GM19452 (cell line): ENCODE data around the gene GLT8D2.

Experiments
- ATAC-seq: cut with Tn5 transposase; IDR thresholded peaks from one replicate; pipeline ENCODE4 v1.9.1; 2021; ENCODE audit not compliant: unreplicated experiment

GLT8D2 gene, protein sequence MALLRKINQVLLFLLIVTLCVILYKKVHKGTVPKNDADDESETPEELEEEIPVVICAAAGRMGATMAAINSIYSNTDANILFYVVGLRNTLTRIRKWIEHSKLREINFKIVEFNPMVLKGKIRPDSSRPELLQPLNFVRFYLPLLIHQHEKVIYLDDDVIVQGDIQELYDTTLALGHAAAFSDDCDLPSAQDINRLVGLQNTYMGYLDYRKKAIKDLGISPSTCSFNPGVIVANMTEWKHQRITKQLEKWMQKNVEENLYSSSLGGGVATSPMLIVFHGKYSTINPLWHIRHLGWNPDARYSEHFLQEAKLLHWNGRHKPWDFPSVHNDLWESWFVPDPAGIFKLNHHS

DNA sequence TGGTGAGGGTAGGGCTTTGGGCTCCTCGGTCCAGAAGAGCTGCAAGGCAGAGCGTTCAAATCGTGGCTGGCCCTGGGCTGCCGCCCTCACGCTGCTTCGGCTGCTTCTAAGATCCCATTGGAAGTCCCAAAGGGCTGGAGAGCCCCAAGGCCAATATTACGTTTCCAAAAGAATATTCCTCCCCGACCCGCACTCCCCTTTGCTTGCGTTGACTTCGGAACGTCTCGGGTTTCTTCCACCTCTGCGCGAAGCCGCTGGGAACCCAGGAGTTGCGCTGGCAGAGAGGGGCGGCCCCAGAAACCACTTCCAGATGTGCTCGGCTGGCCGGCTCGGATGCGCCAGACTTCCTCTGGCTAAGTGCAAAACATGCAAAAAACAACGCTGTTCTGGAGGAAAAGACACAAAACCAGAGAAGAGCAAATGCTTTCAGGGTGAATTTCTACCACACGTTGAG is at the start of gene GLT8D2:
GLT8D2 (minus strand) TSS at position 285 of the 454 bp plus-strand sequence. CDS start 30,539 bp downstream, outside the sequence.
- ATAC-seq = no peak

DNA sequence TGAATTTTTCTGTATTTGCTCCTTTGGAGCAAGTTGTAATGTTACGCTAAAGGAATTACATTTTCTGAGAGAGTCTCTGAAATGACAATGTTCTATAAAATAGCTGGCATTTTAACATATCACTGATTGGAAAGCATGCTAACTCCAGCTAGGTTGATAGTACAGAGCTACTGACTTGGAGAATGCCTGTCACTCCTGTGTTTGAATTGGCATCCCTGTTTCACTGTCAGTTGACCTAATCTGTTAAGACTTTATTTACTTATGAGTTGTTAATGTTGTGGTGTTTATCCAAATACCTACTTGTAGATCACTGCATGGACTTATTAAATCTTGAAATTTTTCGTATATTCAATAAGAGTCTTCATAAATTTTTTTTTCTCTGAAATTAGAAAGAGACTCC is 48.0 kb upstream of the GLT8D2 start:
- ATAC-seq = no peak

DNA sequence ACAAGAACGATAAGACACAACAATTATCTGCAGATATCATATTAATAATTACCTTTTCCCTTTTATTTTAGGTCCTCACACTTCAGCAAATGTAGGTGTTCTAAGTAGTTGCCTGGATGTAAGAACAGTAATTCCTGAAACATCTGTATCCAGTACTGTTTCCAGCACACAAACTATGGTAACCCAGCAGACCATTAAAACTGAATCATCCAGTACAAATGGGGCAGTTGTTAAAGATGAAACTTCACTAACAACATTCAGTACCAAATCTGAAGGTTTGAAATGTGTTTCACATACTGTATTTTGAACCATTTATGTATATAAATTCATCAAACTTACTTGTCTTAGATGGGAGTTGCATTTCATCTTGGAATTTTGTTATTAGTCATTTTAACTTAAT is 45.3 kb upstream of the GLT8D2 start:
- no peak for ATAC-seq

DNA sequence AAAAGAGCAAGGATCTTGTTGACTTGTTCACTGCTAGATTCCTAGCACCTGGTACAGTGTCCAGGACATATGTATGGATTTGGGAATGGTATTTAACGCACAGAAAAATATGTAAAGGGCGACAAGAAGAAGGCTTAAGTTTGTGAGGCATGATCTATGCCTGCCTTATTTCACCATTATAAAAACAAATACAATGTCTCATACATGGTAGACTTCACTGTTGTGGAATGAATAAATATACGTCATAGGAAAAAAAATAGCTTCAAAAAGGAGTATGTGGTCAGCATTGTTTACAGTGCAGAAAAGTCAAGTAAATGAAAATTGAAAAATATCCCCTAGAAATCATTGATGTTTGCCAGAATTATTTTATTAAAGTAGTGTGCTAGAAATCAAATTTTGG is 44.3 kb upstream of the GLT8D2 start:
- no peak for ATAC-seq

DNA sequence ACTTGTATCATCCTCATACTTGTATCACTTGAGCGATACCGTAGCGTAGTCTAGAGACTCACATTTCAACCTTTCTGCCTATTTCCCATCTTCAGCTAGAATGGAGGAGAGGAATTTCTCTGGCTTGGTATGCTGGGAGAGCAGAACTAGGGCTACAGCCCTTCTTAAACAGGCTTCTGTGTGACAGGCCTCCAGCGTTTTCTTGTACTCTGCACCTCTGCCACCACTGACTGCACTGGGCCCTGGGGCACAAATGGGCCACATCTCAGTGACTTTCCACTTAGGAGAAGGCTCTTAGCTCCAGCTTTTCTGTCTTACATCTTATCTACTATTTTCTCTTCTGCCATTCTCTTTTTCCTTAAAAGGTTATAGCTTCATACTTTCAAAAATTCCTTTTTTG is 41.1 kb upstream of the GLT8D2 start:
- ATAC-seq = no peak

DNA sequence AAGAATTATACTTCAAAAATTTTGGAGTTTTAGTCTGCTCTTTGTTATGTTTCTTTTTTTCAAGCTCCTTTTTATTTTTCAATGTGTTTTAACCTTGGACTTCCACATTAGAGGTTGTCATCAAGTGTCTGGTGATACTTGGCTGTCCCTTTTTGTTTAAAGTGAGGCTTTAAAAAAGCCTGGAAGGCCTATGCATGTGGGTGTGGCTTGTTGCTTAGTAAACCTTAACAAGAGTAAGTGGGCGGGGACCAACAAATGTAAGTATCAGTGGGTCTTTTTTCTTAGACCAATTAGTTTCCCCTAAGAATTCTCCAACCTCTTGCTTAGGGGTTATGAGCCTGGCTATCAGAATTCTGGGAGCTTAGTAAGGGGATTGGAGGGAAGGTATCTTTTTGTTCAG is 40.7 kb upstream of the GLT8D2 start:
- no peak for ATAC-seq

DNA sequence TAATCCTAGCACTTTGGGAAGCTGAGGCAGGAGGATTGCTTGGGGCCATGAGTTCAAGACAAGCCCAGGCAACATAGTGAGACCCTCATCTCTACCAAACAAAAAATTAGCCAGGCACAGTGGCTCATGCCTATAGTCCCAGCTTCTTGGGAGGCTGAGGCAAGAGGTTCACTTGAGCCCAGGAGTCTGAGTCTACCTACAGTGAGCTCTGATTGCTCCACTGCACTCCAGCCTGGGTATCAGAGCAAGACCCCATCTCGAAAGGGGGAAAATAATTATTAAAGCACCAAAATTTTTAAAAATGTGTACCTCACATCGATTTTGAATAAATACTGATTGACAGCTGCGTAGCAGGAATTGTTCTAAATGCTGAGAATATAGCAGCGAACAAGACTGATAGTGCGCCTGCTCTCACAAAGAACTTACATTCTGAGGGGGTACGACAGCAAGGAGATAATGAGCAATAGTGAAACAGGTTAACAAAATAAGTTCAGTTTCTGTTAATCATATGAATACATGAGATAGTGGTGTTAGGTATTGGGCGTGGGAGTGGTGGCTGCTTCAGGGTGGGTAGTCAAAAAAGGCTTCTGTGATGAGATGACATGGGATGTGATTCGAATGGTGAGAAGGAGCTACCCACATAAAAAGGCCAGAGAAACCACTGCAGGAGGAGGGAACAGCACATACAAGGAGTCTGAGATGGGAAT is 33.9 kb upstream of the GLT8D2 start:
- ATAC-seq = no peak

DNA sequence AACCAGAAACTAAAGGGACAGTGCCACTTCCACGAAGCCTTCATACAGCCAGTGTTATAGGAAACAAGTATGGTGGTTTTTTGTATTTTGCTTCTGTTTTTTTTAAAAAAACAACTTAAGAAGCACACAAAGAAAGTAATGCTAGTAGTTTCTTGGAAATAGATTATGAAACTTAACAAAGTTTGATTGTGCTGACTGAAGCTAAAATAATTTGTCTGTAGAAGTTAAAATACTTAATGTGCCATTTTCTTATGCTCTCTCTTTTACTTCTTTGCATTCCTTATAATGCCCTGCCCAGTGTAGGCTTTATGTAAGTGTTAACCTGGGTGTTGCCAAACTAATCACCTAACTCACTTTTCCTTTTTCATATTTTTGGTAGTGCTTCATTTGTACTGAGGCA is 30.8 kb upstream of the GLT8D2 start:
- no peak for ATAC-seq

DNA sequence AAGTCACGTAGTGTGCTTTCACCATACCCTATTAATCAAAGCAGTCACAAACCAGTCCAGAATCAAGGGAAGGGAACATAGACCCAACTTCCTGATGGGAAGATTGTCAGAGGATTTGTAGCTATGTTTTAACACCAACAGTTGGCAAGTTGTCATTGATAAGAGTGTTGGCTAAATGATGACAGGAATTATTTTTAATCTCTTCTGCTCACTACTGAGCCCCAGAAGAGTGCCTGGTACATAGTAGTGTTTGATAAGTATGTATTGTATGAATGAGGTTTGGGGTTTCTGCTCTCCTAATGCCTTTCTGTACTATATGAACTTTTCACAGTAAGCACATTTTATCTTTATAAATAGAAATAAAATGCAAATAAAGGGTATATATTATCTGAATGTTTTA is 29.0 kb upstream of the GLT8D2 start:
- no peak for ATAC-seq

DNA sequence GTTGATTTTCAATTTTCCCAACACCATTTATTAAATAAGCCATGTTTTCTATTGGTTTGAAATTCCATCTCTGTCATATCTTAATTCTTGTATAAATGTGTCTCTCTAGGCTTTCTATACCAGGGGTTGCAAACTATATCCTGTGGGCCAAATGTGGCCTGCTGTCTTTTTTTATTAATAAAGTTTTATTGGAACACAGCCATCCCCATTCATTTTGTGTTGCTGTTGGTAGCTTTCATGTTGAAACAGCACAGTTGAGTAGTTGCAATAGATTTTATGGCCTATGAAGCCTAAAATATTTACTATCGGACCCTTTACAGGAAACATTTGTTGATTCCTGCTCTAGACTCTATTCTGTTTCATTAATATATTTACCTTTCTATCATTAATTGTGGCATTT is 23.7 kb upstream of the GLT8D2 start:
- ATAC-seq = no peak

DNA sequence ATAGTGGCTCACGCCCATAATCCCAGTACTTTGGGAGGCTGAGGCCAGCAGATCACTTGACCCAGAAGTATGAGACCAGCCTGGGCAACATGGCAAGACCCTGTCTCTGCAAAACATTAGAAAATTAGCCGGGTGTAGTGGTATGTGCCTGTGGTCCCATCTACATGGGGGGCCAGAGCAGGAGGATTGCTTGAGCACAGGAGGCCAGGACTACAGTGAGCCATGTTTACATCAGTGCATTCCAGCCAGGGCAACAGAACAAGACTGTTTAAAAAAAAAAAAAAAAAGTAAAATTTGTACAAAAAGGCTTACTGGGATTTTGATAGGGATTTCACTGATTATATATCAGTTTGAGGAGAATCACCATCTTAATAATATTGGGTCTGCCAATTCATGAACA is 22.1 kb upstream of the GLT8D2 start:
- no peak for ATAC-seq

DNA sequence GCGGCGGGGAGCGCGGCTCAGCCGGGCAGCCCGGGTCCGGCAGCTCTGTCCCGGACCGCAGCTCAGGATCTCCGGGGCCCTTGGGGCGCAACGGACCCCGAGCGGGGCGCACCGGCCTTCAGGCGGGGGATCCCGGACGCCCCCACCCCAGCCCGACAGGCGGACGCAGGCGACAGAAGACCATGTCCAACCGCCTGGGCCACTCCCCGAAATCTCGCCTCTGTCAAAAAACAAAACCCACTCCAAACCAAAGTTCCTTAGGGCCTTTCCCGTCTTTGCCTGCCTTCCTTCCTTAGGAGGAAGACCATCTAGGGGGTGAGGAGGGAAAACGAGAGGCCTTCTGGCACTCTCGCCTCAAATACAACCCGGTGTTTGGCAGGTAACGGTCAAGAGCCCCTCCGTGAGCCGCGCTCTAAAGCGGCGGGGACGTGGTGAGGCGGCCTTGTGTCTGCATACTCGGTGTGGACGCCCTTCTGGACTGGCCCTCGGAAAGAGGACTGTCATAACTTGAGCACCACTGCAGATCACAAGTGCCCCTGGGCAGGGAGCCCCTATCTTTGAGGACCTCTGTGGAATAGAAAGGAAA is 14.9 kb upstream of the GLT8D2 start:
- ATAC-seq = peak; percentile 18

DNA sequence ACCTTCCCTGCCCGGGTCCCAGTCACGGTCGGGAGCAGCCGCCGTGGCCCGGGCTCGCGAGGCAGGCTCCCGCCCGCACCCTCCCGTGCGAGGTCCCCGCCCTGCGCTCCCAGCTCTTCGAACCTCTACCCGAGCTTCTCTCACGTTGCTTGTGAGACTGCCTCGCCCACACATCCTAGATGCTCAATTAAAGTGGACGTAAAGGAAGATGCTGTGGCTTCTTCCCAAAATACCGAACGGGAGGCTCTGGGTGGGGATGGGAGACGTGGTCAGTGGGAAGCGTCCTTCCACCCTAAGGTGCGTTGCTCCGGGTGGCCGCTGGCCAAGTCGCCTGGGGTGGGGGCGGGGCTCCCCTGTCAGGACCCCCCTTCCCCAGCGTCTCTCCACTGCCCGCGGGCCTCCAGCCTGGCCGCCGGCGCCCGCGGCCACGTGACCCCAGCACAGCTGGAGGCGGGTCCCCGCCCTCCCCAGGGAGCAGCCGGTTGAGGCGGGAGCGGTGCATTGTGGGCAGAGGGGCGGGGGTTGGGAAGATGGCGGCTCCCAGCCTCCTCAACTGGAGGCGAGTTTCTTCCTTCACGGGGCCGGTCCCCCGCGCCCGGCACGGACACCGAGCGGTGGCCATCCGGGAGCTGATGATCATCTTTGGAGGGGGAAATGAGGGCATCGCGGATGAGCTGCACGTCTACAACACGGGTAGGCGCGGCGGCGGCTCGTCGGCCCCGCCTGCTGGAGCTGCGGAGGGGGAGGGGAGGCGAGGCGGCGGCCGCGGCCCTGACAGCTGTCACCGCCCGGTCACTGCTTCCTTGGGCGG is 14.2 kb upstream of the GLT8D2 start, which contains the start of gene HCFC2:
HCFC2 (plus strand) TSS at position 501 of the 811 bp plus-strand sequence; CDS start at position 531, 30 bp downstream.
- ATAC-seq = peak; percentile 88

DNA sequence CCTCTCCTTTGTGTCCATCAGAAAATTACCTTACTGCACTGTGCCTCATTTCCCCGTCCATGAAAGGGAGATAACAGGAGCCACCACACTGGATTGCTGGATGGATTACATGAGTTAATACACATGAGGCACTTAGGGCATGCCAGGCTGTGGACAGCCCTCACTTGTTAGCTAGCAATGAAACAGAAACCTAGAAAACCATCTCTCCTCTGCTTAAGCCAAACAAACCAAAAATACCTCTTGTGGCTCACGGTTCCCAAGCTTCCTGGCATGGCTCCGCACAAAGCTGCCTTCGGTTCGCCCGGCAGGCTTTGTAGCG is 13.7 kb upstream of the GLT8D2 start:
- ATAC-seq = peak; percentile 32

DNA sequence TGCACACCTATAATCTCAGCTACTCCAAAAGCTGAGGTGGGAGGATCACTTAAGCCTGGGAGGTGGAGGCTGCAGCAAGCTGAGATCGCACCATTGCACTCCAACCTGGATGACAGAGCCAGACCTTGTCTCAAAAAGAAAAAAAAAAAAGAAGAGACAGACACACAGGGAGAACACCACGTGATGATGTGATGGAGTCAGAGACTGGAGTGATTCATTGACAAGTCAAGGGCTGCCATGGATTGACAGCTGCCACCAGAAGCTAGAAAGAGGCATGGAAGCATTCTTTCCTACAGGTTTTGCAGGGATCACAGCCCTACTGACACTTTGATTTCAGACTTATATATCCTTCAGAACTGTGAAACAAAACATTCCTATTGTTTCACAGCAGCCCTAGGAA is 10.8 kb upstream of the GLT8D2 start:
- ATAC-seq = no peak

DNA sequence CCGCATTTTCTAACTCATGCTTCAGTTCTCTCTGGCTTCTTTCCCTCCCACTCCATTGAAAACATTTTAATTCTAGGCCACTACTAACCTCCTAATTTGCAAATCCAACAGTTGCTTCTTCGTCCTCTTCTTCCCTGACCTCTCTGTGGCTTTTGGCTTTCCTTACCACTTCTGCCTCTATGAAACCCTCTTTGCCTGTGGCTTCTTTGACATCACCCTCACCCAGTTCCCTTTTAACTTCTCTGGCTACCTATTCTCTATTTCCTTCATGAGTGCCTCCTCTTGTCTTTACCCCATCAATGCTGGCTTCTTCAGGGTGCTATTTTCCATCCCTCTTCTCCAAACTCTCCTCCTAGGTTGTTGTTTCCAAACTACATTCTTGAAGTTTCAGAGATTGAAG is 10.0 kb upstream of the GLT8D2 start:
- no peak for ATAC-seq

DNA sequence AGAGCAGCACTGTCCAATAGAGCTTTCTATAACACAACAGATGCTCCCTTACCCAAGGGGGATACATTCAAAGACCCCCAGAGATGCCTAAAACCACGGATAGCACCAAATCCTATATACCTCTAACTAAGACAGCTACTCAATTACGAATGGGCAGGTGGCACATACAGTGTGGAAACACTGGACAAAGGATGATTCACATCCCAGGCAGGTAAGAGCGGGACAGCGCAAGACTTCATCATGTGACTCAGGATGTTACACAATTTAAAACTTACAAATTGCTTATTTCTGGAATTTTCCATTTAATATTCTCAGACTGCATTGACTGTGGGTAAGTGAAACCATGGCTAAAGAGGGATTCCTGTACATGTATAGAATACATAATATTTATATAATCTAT is 8.8 kb upstream of the GLT8D2 start:
- ATAC-seq = no peak

DNA sequence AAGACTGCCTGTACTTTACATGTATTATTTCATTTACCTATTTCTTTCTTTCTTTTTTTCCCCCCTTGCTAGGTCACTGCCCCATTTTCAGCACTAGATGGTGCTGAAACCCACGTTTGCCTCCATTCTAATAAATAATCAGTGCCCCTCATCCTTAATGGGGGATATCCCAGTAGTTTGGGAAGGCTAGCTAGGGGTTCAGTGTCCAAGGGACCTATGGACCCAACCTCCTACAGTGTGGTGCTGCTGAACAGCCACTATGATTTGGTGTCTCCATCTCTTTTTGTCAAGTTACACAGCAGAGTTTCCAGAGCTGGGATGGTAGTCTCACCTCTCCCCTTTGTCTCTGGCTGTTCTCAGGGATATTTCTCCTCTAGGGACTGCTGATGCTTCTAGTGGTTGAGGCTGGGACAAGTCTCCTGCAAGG is 7.8 kb upstream of the GLT8D2 start:
- no peak for ATAC-seq

DNA sequence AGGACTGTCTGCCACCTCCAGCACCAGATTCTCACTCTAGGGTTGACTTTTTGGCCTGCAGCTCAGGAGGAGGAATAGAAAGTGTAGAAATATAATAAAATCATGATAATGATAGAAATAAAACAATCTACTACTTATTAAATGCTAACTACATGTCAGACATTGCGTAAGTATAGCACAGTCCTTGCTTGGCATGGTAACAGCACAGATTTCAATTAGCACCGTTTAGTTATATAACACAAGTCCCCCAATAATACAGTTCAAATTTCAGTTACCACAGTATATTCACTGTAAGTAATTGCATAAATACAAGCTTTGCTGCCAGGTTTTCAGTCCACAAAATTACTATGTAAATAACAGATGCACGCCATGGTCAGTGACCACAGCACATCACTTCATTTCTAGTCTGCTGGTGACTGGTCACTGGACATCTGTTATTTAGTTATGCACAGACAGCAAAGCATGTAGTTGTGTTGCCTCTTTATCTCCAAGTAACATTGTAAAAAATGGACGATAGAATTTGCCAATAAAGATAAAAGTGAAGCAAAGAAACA is 6.5 kb upstream of the GLT8D2 start:
- ATAC-seq = no peak

DNA sequence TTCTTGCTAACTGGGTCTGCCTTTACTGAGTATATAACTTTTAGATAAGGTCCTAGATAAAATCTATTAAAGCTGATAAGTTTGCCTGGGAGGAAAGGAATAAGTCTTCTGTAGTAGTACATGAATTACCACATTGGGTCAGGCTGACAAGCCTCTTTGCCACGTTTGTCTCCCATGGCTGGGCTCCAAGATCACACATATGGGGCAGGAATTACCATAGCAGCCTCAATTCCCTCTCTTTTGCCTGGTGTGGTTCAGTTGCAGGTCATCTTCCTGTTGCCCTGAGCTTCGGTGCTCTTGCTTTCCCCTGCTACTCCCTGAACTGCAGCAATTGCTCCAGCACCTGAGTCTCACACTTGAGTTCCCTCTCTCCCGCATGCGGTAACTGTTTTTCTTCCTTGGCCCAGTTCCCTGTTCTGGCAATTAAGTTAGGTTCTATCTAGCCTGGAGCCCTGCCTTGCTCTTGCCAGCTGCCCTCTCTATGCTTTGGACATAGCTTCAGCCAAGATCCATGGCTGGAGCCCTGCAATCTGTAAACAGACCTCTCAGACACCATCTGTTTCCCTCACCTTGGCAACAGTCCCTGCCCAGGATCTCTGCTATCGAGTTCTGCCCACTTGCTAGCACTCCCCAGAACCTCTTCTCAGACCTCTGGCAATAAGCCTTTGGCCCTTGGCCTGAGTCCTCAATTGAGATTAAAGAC is 5.8 kb upstream of the GLT8D2 start:
- ATAC-seq = no peak
